ENCODE data around the gene EFNA5. TPM values are rescaled to one million over a fixed set of nuclear protein-coding genes. Genes with fewer than 3 reads are reported as not detected.
A peak's percentile ranks its signal among the peaks of the same experiment; 100 is the strongest.

Gene EFNA5
- total and polyA plus RNA-seq, 2 of the 8 experiments (the other 6 are each of a cell fraction or from before 2014, with no cell fraction given), result 9.6 to 21.8 TPM

DNA sequence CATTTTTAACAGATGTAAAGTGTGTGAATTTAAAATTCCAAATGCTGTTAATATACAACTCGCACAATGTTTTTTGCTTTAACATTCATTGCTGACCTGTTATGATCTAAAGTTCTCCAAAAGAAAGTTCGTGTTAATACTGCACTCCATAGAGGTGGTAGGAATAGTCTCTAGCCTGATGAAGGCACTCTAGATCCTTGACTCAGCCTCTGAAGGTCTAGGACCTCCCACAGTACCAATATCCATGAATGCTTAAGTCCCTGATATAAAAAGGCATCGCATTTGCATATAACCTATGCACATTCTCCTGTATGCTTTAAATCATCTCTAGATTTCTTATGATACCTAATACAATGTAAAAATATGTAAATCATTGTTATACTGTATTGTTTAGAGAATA is 213.6 kb downstream of the EFNA5 start:
- Histone ChIP-seq H3K4me1 (replicated peaks in 1 of 4; ENCODE audit: control insufficient read depth in 3 of 4, insufficient read depth in 4 of 4, low read length in 3 of 4) (peaks cover 0 to 11% (median 9%) of the 10 kb centered on the region in 4 experiments; a peak in 4 of 7 replicates), H4K20me1 (replicated peaks in 1 of 2; ENCODE audit: control insufficient read depth in 1 of 2, insufficient read depth in 2 of 2, low read length in 2 of 2) (no peaks in the 10 kb centered on the region), H2BK12ac (ENCODE audit: low read depth, low read length) (no peak overlapping the region), H3K27me3 (replicated peaks in 1 of 4; ENCODE audit: control insufficient read depth in 3 of 4, extremely low read depth in 1 of 4, insufficient read depth in 3 of 4, low read length in 3 of 4) (no peaks in the 10 kb centered on the region), H3K23ac (ENCODE audit: insufficient read length) (no peak overlapping the region), H3K56ac (replicated peaks; ENCODE audit: insufficient read length, low read depth, low read length) (no peak overlapping the region), H3K9me3 (ENCODE audit: insufficient read depth in 2 of 2, low read depth in 1 of 2, low read length in 1 of 2) (no peaks in the 10 kb centered on the region), H2BK5ac (ENCODE audit: low read depth, low read length) (no peak overlapping the region), H4K8ac (ENCODE audit: extremely low read depth, insufficient read depth, low read length) (no peak overlapping the region), H3K14ac (ENCODE audit: insufficient read length) (no peak overlapping the region), H3K4me2 (ENCODE audit: insufficient read depth in 1 of 2, low read depth in 2 of 2, low read length in 2 of 2) (no peak overlapping the region), H3K23me2 (ENCODE audit: low read depth, low read length) (no peaks in the 10 kb centered on the region; the same call in 1 of the 2 replicates), H2AFZ (ENCODE audit: low read length) (no peak overlapping the region), H2BK20ac (ENCODE audit: low read length) (no peak overlapping the region), H3K79me2 (ENCODE audit: control insufficient read depth in 1 of 2, insufficient read depth in 2 of 2, low read length in 2 of 2) (no peaks in the 10 kb centered on the region), H3K4ac (replicated peaks; ENCODE audit: insufficient read length, low read depth, low read length) (no peak overlapping the region), H2BK120ac (replicated peaks; ENCODE audit: low read depth, low read length) (no peak overlapping the region), H4K91ac (replicated peaks; ENCODE audit: insufficient read length, low read length) (no peak overlapping the region), H2BK15ac (ENCODE audit: low read length) (no peak overlapping the region), H3K79me1 (ENCODE audit: low read depth, low read length) (no peaks in the 10 kb centered on the region), H3K9ac (replicated peaks in 1 of 4; ENCODE audit: extremely low read depth in 1 of 4, low read depth in 3 of 4, low read length in 3 of 4) (no peak overlapping the region), H3K36me3 (ENCODE audit: control insufficient read depth in 2 of 4, insufficient read depth in 4 of 4, low read length in 3 of 4) (no peaks in the 10 kb centered on the region), H3K4me3 (ENCODE audit: extremely low read depth in 1 of 4, insufficient read depth in 2 of 4, low read depth in 3 of 4, low read length in 4 of 4) (no peak overlapping the region), H3K18ac (ENCODE audit: extremely low read depth, low read length) (no peak overlapping the region), H4K5ac (ENCODE audit: insufficient read length, low read depth, low read length) (no peak overlapping the region), H3K27ac (ENCODE audit: low read depth, low read length) (no peak overlapping the region), H2AK5ac (ENCODE audit: low read depth, low read length) (no peak overlapping the region)
- FAIRE-seq, result peak; percentile 19
- TF ChIP-seq ZNF274 (IDR thresholded peaks at IDR 0.05; ENCODE audit: borderline replicate concordance, extremely low read depth, low read length), result no peak
- TF ChIP-seq RAD21 (IDR thresholded peaks at IDR 0.05 in 1 of 2, conservative IDR thresholded peaks at IDR 0.05 in 1 of 2; ENCODE audit: low read depth in 2 of 2, low read length in 2 of 2), result peak; percentile 36 to 50; a peak in 3 of 4 replicates
- no peak for TF ChIP-seq SAP30 (IDR thresholded peaks at IDR 0.05; ENCODE audit: insufficient read depth, insufficient replicate concordance, low read length)
- WGBS, 2 experiments (ENCODE audit: extremely low coverage in 1 of 2, insufficient coverage in 1 of 2, insufficient read length in 1 of 2, insufficient replicate concordance in 2 of 2, low coverage in 1 of 2, low lambda C conversion rate in 2 of 2, missing lambda C conversion rate in 1 of 2), result 81% methylated on average over 3 of the region's 3 CpGs; no CpG with 5 or more reads in 1 of the 2 experiments
- ChIA-PET POLR2A (ENCODE audit: partially characterized antibody) (no interaction called here), CTCF (ENCODE audit: partially characterized antibody) (interaction anchor here (1.1 to 3.4 kb wide), 4 partner anchors 9 to 383 kb away, joined by 3 to 15 read pairs (median 3); no protein-coding TSS in a partner anchor)
- DNase-seq (ENCODE audit: low read depth in 1 of 2, low spot score in 2 of 2), result no peak

All from H1 (cell line).